Urinary bladder (tissue), 4 donors: Measurements from ENCODE around the gene CHRD. TPM values are rescaled to one million over a fixed set of nuclear protein-coding genes. Genes with fewer than 3 reads are reported as not detected.
"Not testable (repeated sequence)": the region's sequence is repeated elsewhere in the genome, so short reads cannot be mapped to it uniquely, and the experiment has no call there.

Source experiments
- DNase-seq: peaks from one replicate; pipeline ENCODE4 v3.0.0-alpha.2; 2015; ENCODE audit errors: extremely low spot score
- H3K27ac ChIP-seq: one replicate; pipeline ENCODE4 v1.5.1; 2013; ENCODE audit warnings: low read depth, mild to moderate bottlenecking, moderate library complexity
- H3K36me3 ChIP-seq: one replicate; pipeline ENCODE4 v1.6.1; 2013; ENCODE audit warnings: mild to moderate bottlenecking, moderate library complexity; ENCODE audit not compliant: insufficient read depth
- H3K4me1 ChIP-seq: one replicate; pipeline ENCODE4 v1.6.1; 2013; ENCODE audit warnings: mild to moderate bottlenecking, moderate library complexity; ENCODE audit not compliant: insufficient read depth
- H3K4me3 ChIP-seq: one replicate; pipeline ENCODE4 v1.5.1; 2013; ENCODE audit warnings: low read depth, low read length
- WGBS: extraction: QIAGEN DNeasy Blood & Tissue Kit; methylation state at CpG from one replicate; pipeline ENCODE4 v1.1.7; 2013; 5-methylcytosine and 5-hydroxymethylcytosine counted together
- polyA plus RNA-seq: library from polyadenylated mRNA; stranded (reverse); fragments of 200-250 nt; gene quantifications from one replicate; pipeline ENCODE4 v1.2.3, GENCODE V29; 2013
- total RNA-seq: library from RNA; depleted of rRNA; stranded (reverse); fragments of >200 nt; gene quantifications from one replicate; pipeline ENCODE4 v1.2.3, GENCODE V29; 2014
- donor health status: healthy with polysubstance abuse.
- donor health status: healthy.

Gene CHRD
- total and polyA plus RNA-seq, 2 donors: 9.1 to 11.5 TPM

DNA sequence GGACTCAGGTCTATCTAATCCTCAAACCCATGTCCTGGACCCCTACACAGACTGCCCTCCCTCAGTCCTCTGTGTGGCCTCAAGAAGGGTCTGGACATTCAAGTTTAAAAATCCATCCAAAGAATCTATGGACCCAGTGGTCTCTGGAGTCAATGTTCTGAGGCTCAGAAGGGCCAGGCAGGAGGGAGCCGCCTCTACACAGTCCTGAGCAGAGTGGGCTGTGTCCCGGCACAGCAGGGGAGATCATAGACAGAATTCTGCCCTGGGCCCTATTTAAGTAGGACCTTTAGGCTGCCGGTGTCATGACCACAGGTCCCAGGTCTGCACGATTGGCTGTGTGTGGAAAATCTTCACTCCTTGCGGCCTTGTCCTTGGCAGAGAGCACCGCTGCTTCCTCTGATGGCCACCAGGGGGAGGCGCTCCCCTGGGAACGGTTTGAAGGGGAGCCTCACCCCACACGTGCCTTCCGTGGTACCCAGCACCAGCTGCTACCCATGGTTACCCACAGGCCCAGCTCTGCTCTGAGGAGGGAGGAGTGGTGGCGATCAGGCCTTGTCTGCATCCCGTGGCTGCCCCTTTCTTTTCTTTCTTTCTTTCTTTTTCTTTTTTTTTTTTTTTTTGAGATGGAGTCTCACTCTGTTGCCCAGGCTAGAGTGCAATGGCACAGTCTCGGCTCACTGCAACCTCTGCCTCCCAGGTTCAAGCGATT lies 37.9 kb downstream of the CHRD start:
- no peak for DNase-seq
- Histone ChIP-seq H3K4me1 (no peaks in the 10 kb centered on the region), H3K27ac (no peak overlapping the region), H3K4me3 (no peak overlapping the region), H3K36me3 (no peaks in the 10 kb centered on the region)
- 39% methylated on average over 14 of the region's 14 CpGs for WGBS

GRCh38 chr3:184419171-184419570 lies 39.3 kb downstream of the CHRD start:
- WGBS: 63% methylated on average over 5 of the region's 5 CpGs
- DNase-seq: no peak

DNA sequence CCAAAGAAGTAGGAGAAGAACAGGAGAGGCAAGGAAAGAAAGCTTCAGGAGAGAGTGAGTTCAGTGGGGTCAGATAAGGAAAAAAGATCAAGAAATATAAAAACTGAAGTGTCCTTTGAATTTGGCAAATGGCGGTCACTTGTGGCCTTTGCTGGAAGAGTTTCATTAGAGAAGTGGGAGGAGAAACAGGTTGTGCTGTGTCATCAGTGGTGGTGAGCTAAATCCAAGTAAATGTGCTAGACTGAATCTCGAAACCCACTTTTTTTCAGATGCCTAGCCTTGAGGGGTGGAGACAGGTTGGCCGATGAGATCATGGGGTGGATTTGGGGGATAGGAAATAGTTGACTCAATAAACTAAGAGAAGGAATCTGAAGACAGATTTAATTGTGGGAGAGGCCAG lies 43.7 kb downstream of the CHRD start:
- H3K36me3 ChIP-seq: no peaks in the 10 kb centered on the region
- no peaks in the 10 kb centered on the region for H3K4me1 ChIP-seq
- no peak overlapping the region for H3K4me3 ChIP-seq
- no peak overlapping the region for H3K27ac ChIP-seq
- no peak for DNase-seq
- WGBS: 66% methylated on average over 3 of the region's 3 CpGs

More at GRCh38 chr3:184419171-184419570, 39.3 kb downstream of the CHRD start:
- H3K4me1 ChIP-seq: no peaks in the 10 kb centered on the region
- H3K27ac ChIP-seq: no peak overlapping the region
- H3K4me3 ChIP-seq: no peak overlapping the region
- H3K36me3 ChIP-seq: no peaks in the 10 kb centered on the region

- 88% methylated on average over 12 of the region's 12 CpGs for WGBS
- no peak for DNase-seq
- Histone ChIP-seq H3K27ac (no peak overlapping the region), H3K4me3 (no peak overlapping the region), H3K4me1 (no peaks in the 10 kb centered on the region), H3K36me3 (no peaks in the 10 kb centered on the region)
Observed at GRCh38 chr3:184426691-184427141, 46.9 kb downstream of the CHRD start.

- Histone ChIP-seq H3K27ac (no peak overlapping the region), H3K36me3 (no peaks in the 10 kb centered on the region), H3K4me1 (no peaks in the 10 kb centered on the region), H3K4me3 (no peak overlapping the region)
- DNase-seq: no peak
- WGBS: 47% methylated on average over 6 of the region's 6 CpGs
Observed at GRCh38 chr3:184428561-184429175, 48.8 kb downstream of the CHRD start.

DNA sequence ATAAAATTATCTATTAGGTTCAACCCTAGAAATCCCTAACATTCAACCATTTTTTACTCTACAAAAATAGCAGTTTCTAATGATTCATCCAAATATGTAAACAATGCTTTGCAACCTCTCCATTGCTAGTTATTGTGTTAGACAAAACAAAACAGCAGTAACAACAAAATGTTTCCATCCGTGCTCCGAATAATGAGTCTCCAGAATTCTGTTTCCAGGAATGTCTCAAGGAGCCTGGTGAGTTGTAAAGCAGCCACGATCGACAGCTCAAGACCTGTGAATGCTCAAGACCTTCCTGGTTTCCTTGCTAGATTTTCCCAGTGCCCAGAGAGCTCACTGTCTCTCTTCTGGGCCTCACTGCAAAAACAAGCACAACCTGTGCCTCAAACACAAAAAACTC lies 49.9 kb downstream of the CHRD start:
- whole genome bisulfite sequencing: 77% methylated on average over 4 of the region's 4 CpGs
- no peak for DNase-seq

DNA sequence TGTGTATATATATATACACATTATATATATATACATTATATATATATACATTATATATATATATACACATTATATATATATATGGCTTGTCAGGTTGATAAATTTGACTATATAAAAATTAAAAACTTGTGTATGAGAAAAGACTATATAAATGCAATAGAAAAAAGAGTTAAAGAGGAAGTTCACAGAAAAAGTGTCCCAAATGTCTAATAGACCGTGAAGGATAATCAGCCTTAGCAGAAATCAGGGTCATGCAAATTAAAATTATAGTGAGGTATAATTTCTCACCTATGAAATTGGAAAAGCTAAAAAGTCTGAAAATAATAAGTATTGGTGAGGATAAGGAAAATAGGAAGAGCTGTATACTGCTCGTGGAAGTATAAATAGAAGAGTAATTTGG lies 51.1 kb downstream of the CHRD start:
- no peak overlapping the region for H3K4me3 ChIP-seq
- no peak for DNase-seq
- WGBS: 85% methylated on average over 2 of the region's 2 CpGs
- H3K4me1 ChIP-seq: no peaks in the 10 kb centered on the region
- no peak overlapping the region for H3K27ac ChIP-seq
- no peaks in the 10 kb centered on the region for H3K36me3 ChIP-seq

More for the DNA sequence above, 49.9 kb downstream of the CHRD start:
- Histone ChIP-seq H3K27ac (no peak overlapping the region), H3K4me3 (no peak overlapping the region), H3K4me1 (no peaks in the 10 kb centered on the region), H3K36me3 (no peaks in the 10 kb centered on the region)

GRCh38 chr3:184433178-184433577 lies 53.3 kb downstream of the CHRD start:
- not testable (repeated sequence) for H3K4me1 ChIP-seq, H3K36me3 ChIP-seq, DNase-seq, H3K4me3 ChIP-seq, H3K27ac ChIP-seq
- 78% methylated on average over 2 of the region's 2 CpGs for WGBS

- WGBS: 71% methylated on average over 7 of the region's 7 CpGs
- no peak overlapping the region for H3K27ac ChIP-seq
- no peak overlapping the region for H3K4me3 ChIP-seq
- no peaks in the 10 kb centered on the region for H3K36me3 ChIP-seq
- DNase-seq: no peak
- peaks cover 2% of the 10 kb centered on the region for H3K4me1 ChIP-seq
Observed at GRCh38 chr3:184439096-184439495, 59.2 kb downstream of the CHRD start.

Other genes with a start within 250 kb of the CHRD start
- 34.2 TPM for gene EIF2B5, start 244.7 kb upstream of the CHRD start, total RNA-seq
- gene EIF2B5, start 244.7 kb upstream of the CHRD start, polyA plus RNA-seq: 38.2 TPM
- 25.2 TPM for gene DVL3, start 224.7 kb upstream of the CHRD start, total RNA-seq
- gene DVL3, start 224.7 kb upstream of the CHRD start, polyA plus RNA-seq: 62.2 TPM
- 195 TPM for gene AP2M1, start 205.2 kb upstream of the CHRD start, total RNA-seq
- 466 TPM for gene AP2M1, start 205.2 kb upstream of the CHRD start, polyA plus RNA-seq
- gene ABCF3, start 193.9 kb upstream of the CHRD start, total RNA-seq: 27.4 TPM
- gene ABCF3, start 193.9 kb upstream of the CHRD start, polyA plus RNA-seq: 38.8 TPM
- gene VWA5B2, start 150.5 kb upstream of the CHRD start, total RNA-seq: 0.05 TPM
- 0.33 TPM for gene VWA5B2, start 150.5 kb upstream of the CHRD start, polyA plus RNA-seq
- gene ALG3, start 131.1 kb upstream of the CHRD start, total RNA-seq: 17.0 TPM
- gene ALG3, start 131.1 kb upstream of the CHRD start, polyA plus RNA-seq: 49.5 TPM
- 1.7 TPM for gene EEF1AKMT4, start 130.4 kb upstream of the CHRD start, total RNA-seq
- gene EEF1AKMT4, start 130.4 kb upstream of the CHRD start, polyA plus RNA-seq: 2.6 TPM
- 0.26 TPM for gene CAMK2N2, start 118.5 kb upstream of the CHRD start, total RNA-seq
- gene CAMK2N2, start 118.5 kb upstream of the CHRD start, polyA plus RNA-seq: 0.29 TPM
- gene ECE2, start 104.0 kb upstream of the CHRD start, total RNA-seq: not detected
- gene ECE2, start 104.0 kb upstream of the CHRD start, polyA plus RNA-seq: 0.49 TPM
- gene PSMD2, start 80.8 kb upstream of the CHRD start, total RNA-seq: 121 TPM
- 205 TPM for gene PSMD2, start 80.8 kb upstream of the CHRD start, polyA plus RNA-seq
- gene EIF4G1, start 65.4 kb upstream of the CHRD start, total RNA-seq: 117 TPM
- 224 TPM for gene EIF4G1, start 65.4 kb upstream of the CHRD start, polyA plus RNA-seq
- gene FAM131A, start 42.5 kb upstream of the CHRD start, total RNA-seq: 15.9 TPM
- 31.0 TPM for gene FAM131A, start 42.5 kb upstream of the CHRD start, polyA plus RNA-seq
- 4.7 TPM for gene CLCN2, start 18.4 kb upstream of the CHRD start, total RNA-seq
- 4.8 TPM for gene CLCN2, start 18.4 kb upstream of the CHRD start, polyA plus RNA-seq
- 45.9 TPM for gene POLR2H, start 18.3 kb upstream of the CHRD start, total RNA-seq
- 59.7 TPM for gene POLR2H, start 18.3 kb upstream of the CHRD start, polyA plus RNA-seq
- 0.32 TPM for gene THPO, start 1.8 kb upstream of the CHRD start, total RNA-seq
- 0.60 TPM for gene THPO, start 1.8 kb upstream of the CHRD start, polyA plus RNA-seq
- gene EPHB3, start 181.7 kb downstream of the CHRD start, total RNA-seq: 28.0 TPM
- 5.1 TPM for gene EPHB3, start 181.7 kb downstream of the CHRD start, polyA plus RNA-seq